IMR-90 (cell line): ENCODE data around the gene TEX35. TPM values are rescaled to one million over a fixed set of nuclear protein-coding genes. Genes with fewer than 3 reads are reported as not detected.

Experiments
- ATAC-seq: fragments of 200-7000 bp; cut with Tn5 transposase; 2 replicates; pipeline ENCODE4 v1.9.1; 2020; ENCODE audit warnings: low read depth, mild to moderate bottlenecking, moderate library complexity
- BruUV-seq: library from RNA; stranded (reverse); fragments of 400-500 nt; replicated peaks from 2 replicates; lab custom pipeline; 2021; lab: Mats Ljungman, UMichigan
- CTCF ChIA-PET: fragments of 300-600 bp; formaldehyde crosslinking; extraction: SDS; loops from one replicate; lab custom pipeline; 2021; ENCODE audit warnings: antibody characterized with exemption; lab: Yijun Ruan, JAX
- POLR2A ChIA-PET: fragments of 300-600 bp; sonication (Branson Sonifier 250); formaldehyde crosslinking; loops from one replicate; lab custom pipeline; 2022; ENCODE audit warnings: antibody characterized with exemption; ENCODE audit not compliant: unreplicated experiment; lab: Charles Lee
- DNase-seq: peaks from one replicate; pipeline ENCODE4 v3.0.0; 2013
- H2AFZ ChIP-seq: replicated peaks from 2 replicates; pipeline ENCODE3; 2013; ENCODE audit warnings: low read length, mild to moderate bottlenecking; ENCODE audit not compliant: poor library complexity
- H2AK5ac ChIP-seq: 2 replicates; pipeline ENCODE4 v1.6.1; 2013; ENCODE audit warnings: low read depth, low read length, inconsistent platforms
- H2AK9ac ChIP-seq: replicated peaks from 2 replicates; pipeline ENCODE3; 2013; ENCODE audit warnings: mild to moderate bottlenecking, low read depth, low read length, moderate library complexity; ENCODE audit not compliant: poor library complexity
- H2BK120ac ChIP-seq: 2 replicates; pipeline ENCODE4 v1.6.1; 2013; ENCODE audit warnings: low read depth, low read length, inconsistent platforms
- H2BK15ac ChIP-seq: 3 replicates; pipeline ENCODE4 v1.6.1; 2013; ENCODE audit warnings: low read depth, low read length, inconsistent platforms
- H2BK20ac ChIP-seq: 2 replicates; pipeline ENCODE4 v1.6.1; 2013; ENCODE audit warnings: low read depth, mild to moderate bottlenecking, inconsistent platforms, low read length, moderate library complexity
- H2BK5ac ChIP-seq: 2 replicates; pipeline ENCODE4 v1.6.1; 2013; ENCODE audit warnings: mild to moderate bottlenecking, low read depth, low read length, inconsistent platforms; ENCODE audit not compliant: poor library complexity, severe bottlenecking
- H3K14ac ChIP-seq: replicated peaks from 2 replicates; pipeline ENCODE4 v1.6.1; 2013; ENCODE audit warnings: low read depth, low read length, inconsistent platforms
- H3K18ac ChIP-seq: 2 replicates; pipeline ENCODE4 v1.6.1; 2013; ENCODE audit warnings: low read depth, low read length, control low read depth
- H3K23ac ChIP-seq: 2 replicates; pipeline ENCODE4 v1.6.1; 2013; ENCODE audit warnings: low read depth, low read length, inconsistent platforms
- H3K27ac ChIP-seq: 2 replicates; pipeline ENCODE4 v1.5.1; 2013; ENCODE audit warnings: mild to moderate bottlenecking, control low read depth, low read length; ENCODE audit not compliant: insufficient read depth
- H3K27me3 ChIP-seq: 2 replicates; pipeline ENCODE4 v1.6.1; 2013; ENCODE audit warnings: low read length; ENCODE audit not compliant: control insufficient read depth, insufficient read depth
- H3K36me3 ChIP-seq: 2 replicates; pipeline ENCODE4 v1.6.1; 2013; ENCODE audit warnings: low read length, mixed read lengths; ENCODE audit not compliant: control insufficient read depth, insufficient read depth
- H3K4ac ChIP-seq: 2 replicates; pipeline ENCODE4 v1.6.1; 2013; ENCODE audit warnings: low read depth, low read length, inconsistent platforms
- H3K4me1 ChIP-seq: 2 replicates; pipeline ENCODE4 v1.6.1; 2013; ENCODE audit warnings: low read length, mixed read lengths; ENCODE audit not compliant: control insufficient read depth, insufficient read depth
- H3K4me2 ChIP-seq: 2 replicates; pipeline ENCODE4 v1.6.1; 2013; ENCODE audit warnings: low read depth, mild to moderate bottlenecking, control low read depth, low read length, moderate library complexity
- H3K4me3 ChIP-seq: 2 replicates; pipeline ENCODE4 v1.5.1; 2013; ENCODE audit warnings: low read depth, mild to moderate bottlenecking, control low read depth, low read length, moderate library complexity; ENCODE audit not compliant: insufficient read depth
- H3K56ac ChIP-seq: 2 replicates; pipeline ENCODE4 v1.6.1; 2013; ENCODE audit warnings: low read length, inconsistent platforms; ENCODE audit not compliant: insufficient read depth; ENCODE audit errors: extremely low read depth
- H3K79me1 ChIP-seq, 2 experiments: 2 replicates each; pipeline ENCODE4 v1.6.1; 2013; ENCODE audit warnings: low read length in 2 of 2, inconsistent platforms in 1 of 2, low read depth in 1 of 2
- H3K9ac ChIP-seq: 2 replicates; pipeline ENCODE4 v1.6.1; 2013; ENCODE audit warnings: low read depth, low read length, control low read depth
- H3K9me1 ChIP-seq: 2 replicates; pipeline ENCODE4 v1.6.1; 2013; ENCODE audit warnings: low read length, inconsistent platforms; ENCODE audit not compliant: insufficient read depth
- H3K9me3 ChIP-seq: 2 replicates; pipeline ENCODE4 v1.6.1; 2013; ENCODE audit warnings: low read length; ENCODE audit not compliant: control insufficient read depth, insufficient read depth
- H4K20me1 ChIP-seq: 2 replicates; pipeline ENCODE4 v1.6.1; 2013; ENCODE audit warnings: low read length, inconsistent platforms; ENCODE audit not compliant: insufficient read depth
- H4K5ac ChIP-seq: 2 replicates; pipeline ENCODE4 v1.6.1; 2013; ENCODE audit warnings: mild to moderate bottlenecking, low read depth, low read length, control low read depth
- H4K8ac ChIP-seq, 2 experiments: 2 replicates each; pipeline ENCODE4 v1.6.1; 2013; ENCODE audit warnings: low read depth in 2 of 2, low read length in 2 of 2, control low read depth in 1 of 2, inconsistent platforms in 1 of 2
- H4K91ac ChIP-seq: 2 replicates; pipeline ENCODE4 v1.6.1; 2013; ENCODE audit warnings: low read depth, low read length, inconsistent platforms; ENCODE audit not compliant: insufficient read depth
- SMC3 ChIP-seq: fragments of 150-350 bp; IDR thresholded peaks from 2 replicates; pipeline ENCODE4 v1.6.1; 2016; ENCODE audit warnings: low read depth, mild to moderate bottlenecking, antibody characterized with exemption, low read length, moderate library complexity
- USF2 ChIP-seq: fragments of 150-350 bp; IDR thresholded peaks from 2 replicates; pipeline ENCODE4 v1.6.1; 2017; ENCODE audit warnings: mild to moderate bottlenecking, antibody characterized with exemption, low read length, low read depth
- WGBS, 2 experiments: methylation state at CpG; one replicate each; pipeline versions ENCODE4 v1.1.5 to v1.1.7; 2013; ENCODE audit warnings: missing lambda C conversion rate in 2 of 2; ENCODE audit not compliant: insufficient read length in 1 of 2; ENCODE audit errors: extremely low coverage in 2 of 2; 5-methylcytosine and 5-hydroxymethylcytosine counted together
- dilution Hi-C: fragments of 300-500 bp; cut with HindIII; formaldehyde crosslinking; loops from one replicate; pipeline ENCODE4 v1.14.3; 2018; ENCODE audit warnings: low sequenced_read_pairs; ENCODE audit not compliant: unreplicated experiment
- in situ Hi-C: fragments of 300-500 bp; cut with MboI; formaldehyde crosslinking; loops from 3 replicates; pipeline ENCODE4 v1.14.3; 2019; ENCODE audit warnings: low sequenced_read_pairs, inconsistent platforms, mixed read lengths
- intact Hi-C: fragments of 100-400 bp; cut with micrococcal nuclease; formaldehyde crosslinking; loops from 2 replicates; pipeline ENCODE4 v1.10.0; 2022
- polyA plus RNA-seq, 3 experiments: library from polyadenylated mRNA; depleted of rRNA; stranded (reverse); fragments of >200 nt; gene quantifications; 2 replicates each; pipeline ENCODE4 v1.2.3, GENCODE V29; 2012; ENCODE audit warnings: low replicate concordance in 1 of 3
- total RNA-seq: library from RNA; depleted of rRNA; stranded (reverse); fragments of >200 nt; gene quantifications from 2 replicates; pipeline ENCODE4 v1.2.3, GENCODE V29; 2012

Gene TEX35
- total and polyA plus RNA-seq, 2 of the 4 experiments (the other 2 are of a cell fraction) = 0.05 TPM; not detected in 1

DNA sequence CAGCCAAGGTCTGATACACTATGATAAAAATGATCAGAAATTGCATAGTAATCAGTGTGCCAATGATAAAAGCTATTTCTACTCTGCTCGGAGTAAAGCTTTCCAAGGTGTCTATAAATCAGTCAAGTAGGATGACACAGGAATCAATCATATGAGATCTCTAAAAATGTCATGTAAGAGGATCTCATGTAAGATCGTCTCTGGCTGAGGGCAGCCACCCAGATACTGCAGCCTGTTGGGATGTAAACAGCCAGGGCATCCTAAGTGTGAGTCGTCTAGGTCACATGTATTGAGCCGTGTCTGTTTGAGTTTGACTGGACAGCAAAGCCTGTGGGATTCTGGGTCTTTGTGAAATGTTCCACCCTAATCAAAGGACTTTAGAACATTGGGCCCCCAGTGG lies 2.8 kb upstream of the TEX35 start:
- TF ChIP-seq SMC3 (no peak), USF2 (peak; percentile 45)
- in situ Hi-C loops = no loop called here
- no peak overlapping the region for H4K5ac ChIP-seq
- no peak overlapping the region for H4K8ac ChIP-seq
- no peak overlapping the region for H2BK15ac ChIP-seq
- WGBS, 2 experiments = 83% methylated on average over 2 of the region's 4 CpGs; no CpG with 5 or more reads in 1 of the 2 experiments
- no peak overlapping the region for H2BK120ac ChIP-seq
- no peak overlapping the region for H2AFZ ChIP-seq
- BruUV-seq = no TSS peak
- no peak overlapping the region for H3K27ac ChIP-seq
- no peaks in the 10 kb centered on the region; the same call in 1 of the 2 replicates for H3K4me1 ChIP-seq
- CTCF ChIA-PET = no interaction called here
- intact Hi-C loops = no loop called here
- no peak overlapping the region for H2AK5ac ChIP-seq
- H3K4me3 ChIP-seq = no peak overlapping the region
- H3K9ac ChIP-seq = no peak overlapping the region
- no peak overlapping the region for H2BK20ac ChIP-seq
- H3K4ac ChIP-seq = no peak overlapping the region
- no peak overlapping the region for H3K56ac ChIP-seq
- no peaks in the 10 kb centered on the region for H3K27me3 ChIP-seq
- H3K14ac ChIP-seq = no peak overlapping the region
- ATAC-seq (peak; percentile 66), DNase-seq (peak; percentile 62)
- no peaks in the 10 kb centered on the region for H4K20me1 ChIP-seq
- H2BK5ac ChIP-seq = no peak overlapping the region
- no peak overlapping the region for H3K23ac ChIP-seq
- no peak overlapping the region for H4K91ac ChIP-seq
- H3K36me3 ChIP-seq = no peaks in the 10 kb centered on the region
- H3K4me2 ChIP-seq = no peak overlapping the region
- H3K18ac ChIP-seq = no peak overlapping the region
- H3K79me1 ChIP-seq = no peaks in the 10 kb centered on the region
- dilution Hi-C loops = no loop called here
- no peaks in the 10 kb centered on the region for H3K9me3 ChIP-seq
- H2AK9ac ChIP-seq = no peak overlapping the region
- H3K9me1 ChIP-seq = no peaks in the 10 kb centered on the region; the same call in 1 of the 2 replicates
- POLR2A ChIA-PET = no interaction called here
